Thoracic aorta (tissue), 2 donors: ENCODE measurements around the gene UBE2U. TPM values are rescaled to one million over a fixed set of nuclear protein-coding genes. Genes with fewer than 3 reads are reported as not detected.

Experiments used
- ATAC-seq: fragments of 150-250 bp; one replicate; pipeline ENCODE4 v1.8.0; 2017; ENCODE audit warnings: low read depth; ENCODE audit not compliant: insufficient number of reproducible peaks, low FRiP score
- DNase-seq: peaks from one replicate; pipeline ENCODE4 v3.0.0-alpha.2; 2020; ENCODE audit warnings: low spot score
- H3K27ac ChIP-seq, 2 donors: fragments of 200-600 bp; sonication (generic); 1 replicate in 1 of 2; 2 replicates in 1 of 2; pipeline ENCODE4 v1.5.1; 2016; ENCODE audit warnings: mild to moderate bottlenecking in 2 of 2, moderate library complexity in 2 of 2
- H3K27me3 ChIP-seq: fragments of 200-600 bp; sonication (generic); replicated peaks from 2 replicates; pipeline ENCODE4 v1.6.0; 2016; ENCODE audit warnings: mild to moderate bottlenecking; ENCODE audit not compliant: insufficient read depth
- H3K36me3 ChIP-seq: fragments of 200-600 bp; sonication (generic); one replicate; pipeline ENCODE4 v1.5.1; 2016
- H3K4me1 ChIP-seq, 2 donors: fragments of 200-600 bp; sonication (generic); 1 replicate in 1 of 2; 2 replicates in 1 of 2; pipeline versions ENCODE4 v1.5.1 to v1.6.0; 2016; ENCODE audit warnings: low read depth in 2 of 2, mild to moderate bottlenecking in 1 of 2; ENCODE audit not compliant: control insufficient read depth in 1 of 2
- H3K4me3 ChIP-seq: fragments of 200-600 bp; sonication (generic); 2 replicates; pipeline ENCODE4 v1.5.1; 2016; ENCODE audit warnings: mild to moderate bottlenecking
- H3K9me3 ChIP-seq: fragments of 200-600 bp; sonication (generic); 2 replicates; pipeline ENCODE4 v1.5.1; 2016
- total RNA-seq, 2 donors: library from RNA; depleted of rRNA; stranded (reverse); fragments of >200 nt; gene quantifications; one replicate each; pipeline versions ENCODE4 v1.1.0 to v1.2.3, GENCODE V29; 2016
- TF ChIP-seq, protein P1 (sequence below): fragments of 200-600 bp; sonication (generic); IDR thresholded peaks from one replicate; pipeline ENCODE4 v1.5.1; 2019; ENCODE audit warnings: antibody characterized with exemption

UBE2U gene
- total RNA-seq, 2 donors from 2014 or later: not detected

DNA sequence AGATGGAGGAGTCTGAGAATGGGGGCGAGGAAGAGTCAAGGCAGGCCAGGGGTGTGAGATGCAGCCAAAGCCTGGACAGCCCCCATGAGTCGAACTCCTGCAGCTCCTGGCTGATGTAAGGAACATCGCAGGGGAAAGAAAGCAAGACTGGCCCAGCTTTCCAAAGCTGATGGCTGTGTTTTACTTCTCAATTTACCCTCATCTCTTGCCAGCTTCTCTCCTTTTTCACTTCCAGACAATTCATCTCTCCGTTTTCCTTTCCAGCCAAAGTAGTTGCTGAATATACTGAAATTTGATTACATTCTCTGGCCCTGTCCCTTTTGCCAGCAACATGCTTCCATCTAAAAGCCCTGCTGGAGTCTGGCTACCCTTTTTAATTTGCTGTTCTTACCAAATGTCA is 40.0 kb upstream of the UBE2U start:
- Histone ChIP-seq H3K4me1 (peaks cover 19 to 44% of the 10 kb centered on the region in 2 donors), H3K4me3 (no peak overlapping the region), H3K27ac (peak overlapping the region; percentile 23 to 61), H3K36me3 (peaks cover 3% of the 10 kb centered on the region), H3K27me3 (no peaks in the 10 kb centered on the region), H3K9me3 (no peaks in the 10 kb centered on the region)
- TF ChIP-seq, protein P1, sequence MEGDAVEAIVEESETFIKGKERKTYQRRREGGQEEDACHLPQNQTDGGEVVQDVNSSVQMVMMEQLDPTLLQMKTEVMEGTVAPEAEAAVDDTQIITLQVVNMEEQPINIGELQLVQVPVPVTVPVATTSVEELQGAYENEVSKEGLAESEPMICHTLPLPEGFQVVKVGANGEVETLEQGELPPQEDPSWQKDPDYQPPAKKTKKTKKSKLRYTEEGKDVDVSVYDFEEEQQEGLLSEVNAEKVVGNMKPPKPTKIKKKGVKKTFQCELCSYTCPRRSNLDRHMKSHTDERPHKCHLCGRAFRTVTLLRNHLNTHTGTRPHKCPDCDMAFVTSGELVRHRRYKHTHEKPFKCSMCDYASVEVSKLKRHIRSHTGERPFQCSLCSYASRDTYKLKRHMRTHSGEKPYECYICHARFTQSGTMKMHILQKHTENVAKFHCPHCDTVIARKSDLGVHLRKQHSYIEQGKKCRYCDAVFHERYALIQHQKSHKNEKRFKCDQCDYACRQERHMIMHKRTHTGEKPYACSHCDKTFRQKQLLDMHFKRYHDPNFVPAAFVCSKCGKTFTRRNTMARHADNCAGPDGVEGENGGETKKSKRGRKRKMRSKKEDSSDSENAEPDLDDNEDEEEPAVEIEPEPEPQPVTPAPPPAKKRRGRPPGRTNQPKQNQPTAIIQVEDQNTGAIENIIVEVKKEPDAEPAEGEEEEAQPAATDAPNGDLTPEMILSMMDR: no peak
- no peak for ATAC-seq
- DNase-seq: no peak

DNA sequence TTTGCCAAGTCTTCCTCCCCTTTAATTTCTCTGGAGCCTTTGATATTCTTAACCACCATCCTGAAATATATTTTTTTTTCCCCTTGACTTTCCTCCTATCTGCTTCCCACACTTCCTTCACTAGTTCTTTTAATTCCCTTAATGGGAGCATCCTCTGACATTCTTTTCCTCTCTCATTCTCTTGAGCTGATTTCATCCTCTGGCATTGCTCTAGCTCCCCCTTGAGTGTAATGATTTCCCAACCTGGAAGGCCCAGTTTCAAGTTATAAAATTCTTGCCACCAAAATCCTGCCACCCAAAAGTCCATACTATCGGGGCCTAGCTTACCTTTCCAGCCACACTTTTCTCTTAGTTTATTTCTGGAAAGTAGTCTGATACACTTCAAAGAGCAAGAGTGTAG is 39.5 kb upstream of the UBE2U start:
- Histone ChIP-seq H3K9me3 (no peaks in the 10 kb centered on the region), H3K27me3 (no peaks in the 10 kb centered on the region), H3K4me1 (peaks cover 19 to 44% of the 10 kb centered on the region in 2 donors), H3K36me3 (peaks cover 3% of the 10 kb centered on the region), H3K4me3 (no peak overlapping the region), H3K27ac (peak overlapping the region; percentile 23 to 61)
- DNase-seq (no peak), ATAC-seq (no peak)
- TF ChIP-seq, protein P1: peak; percentile 27

DNA sequence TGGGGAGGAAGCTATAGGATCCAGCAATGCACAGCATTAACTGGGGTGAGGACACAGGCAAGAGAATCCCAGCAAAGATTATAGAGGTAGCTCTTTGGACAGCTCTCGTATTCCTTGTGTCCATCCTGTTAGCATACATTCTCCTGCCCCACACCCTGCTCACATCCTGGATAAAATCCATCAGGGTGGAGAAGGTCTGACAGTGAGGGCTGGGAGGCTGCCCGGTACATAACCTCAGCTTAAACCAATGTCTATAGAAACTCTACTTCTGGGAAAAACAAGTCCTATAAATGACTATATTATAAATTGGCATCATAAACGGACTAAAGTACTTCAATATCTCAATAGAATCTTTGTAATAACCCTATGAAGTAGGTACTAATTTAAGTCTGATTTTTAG is 36.8 kb upstream of the UBE2U start:
- no peak for ATAC-seq
- no peak overlapping the region for H3K4me3 ChIP-seq
- no peaks in the 10 kb centered on the region for H3K9me3 ChIP-seq
- H3K27me3 ChIP-seq: no peaks in the 10 kb centered on the region
- TF ChIP-seq, protein P1: no peak
- peaks cover 11 to 33% of the 10 kb centered on the region in 2 donors for H3K4me1 ChIP-seq
- DNase-seq: no peak
- H3K27ac ChIP-seq: no peak overlapping the region
- no peaks in the 10 kb centered on the region for H3K36me3 ChIP-seq

DNA sequence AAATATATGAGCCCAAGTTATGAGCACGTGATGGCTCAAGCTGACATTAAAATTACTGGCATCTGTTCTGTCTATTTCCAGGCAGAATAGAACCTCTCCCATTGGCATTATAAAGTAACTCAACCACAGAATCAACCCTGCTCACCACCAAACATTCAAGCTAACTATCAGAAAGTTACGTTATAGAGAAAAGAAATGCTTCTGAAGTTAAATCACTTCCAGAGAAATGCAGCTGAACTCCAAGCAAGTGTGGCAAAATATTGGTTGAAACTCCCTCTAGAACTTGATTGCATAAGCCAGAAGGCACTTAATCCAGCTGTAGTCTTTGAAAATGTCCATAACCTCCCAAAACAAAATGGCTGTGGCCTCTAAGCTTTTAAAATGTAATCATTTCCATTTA is 36.2 kb upstream of the UBE2U start:
- Histone ChIP-seq H3K27me3 (no peaks in the 10 kb centered on the region), H3K36me3 (no peaks in the 10 kb centered on the region), H3K4me3 (no peak overlapping the region), H3K9me3 (no peaks in the 10 kb centered on the region), H3K27ac (no peak overlapping the region), H3K4me1 (peaks cover 11 to 33% of the 10 kb centered on the region in 2 donors)
- TF ChIP-seq, protein P1: no peak
- ATAC-seq (no peak), DNase-seq (no peak)

DNA sequence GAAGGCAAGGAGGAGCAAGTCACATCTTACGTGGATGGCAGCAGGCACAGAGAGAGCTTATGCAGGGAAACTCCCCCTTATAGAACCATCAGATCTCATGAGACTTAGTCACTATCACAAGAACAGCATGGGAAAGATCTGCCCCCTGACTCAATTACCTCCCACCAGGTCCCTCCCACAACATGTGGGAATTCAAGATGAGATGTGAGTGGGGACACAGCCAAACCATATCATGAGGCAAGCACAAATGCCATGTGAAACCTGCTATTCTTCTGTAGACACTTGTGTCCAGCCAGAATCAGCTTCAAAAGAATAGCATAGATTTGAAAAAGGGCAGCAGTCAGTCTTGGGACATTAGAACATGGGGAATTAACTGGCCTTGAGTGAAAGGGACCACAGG is 32.2 kb upstream of the UBE2U start:
- no peaks in the 10 kb centered on the region for H3K27me3 ChIP-seq
- H3K27ac ChIP-seq: peak overlapping the region; percentile 9 to 50
- no peak for ATAC-seq
- H3K9me3 ChIP-seq: no peaks in the 10 kb centered on the region
- TF ChIP-seq, protein P1: no peak
- peaks cover 21 to 30% of the 10 kb centered on the region in 2 donors for H3K4me1 ChIP-seq
- H3K36me3 ChIP-seq: no peaks in the 10 kb centered on the region
- no peak for DNase-seq
- H3K4me3 ChIP-seq: no peak overlapping the region
